Endodermal cell (in vitro differentiated cells): ENCODE results near the gene ANKK1. TPM values are rescaled to one million over a fixed set of nuclear protein-coding genes. Genes with fewer than 3 reads are reported as not detected.

Experiments
- DNase-seq: peaks from one replicate; pipeline ENCODE4 v3.0.0-alpha.2; 2017
- H3K27ac ChIP-seq: 2 replicates; pipeline ENCODE4 v1.5.1; 2013; ENCODE audit warnings: mild to moderate bottlenecking, low read depth, low read length, moderate library complexity
- H3K27me3 ChIP-seq: 2 replicates; pipeline ENCODE4 v1.6.1; 2013; ENCODE audit warnings: mild to moderate bottlenecking, low read length, moderate library complexity; ENCODE audit not compliant: insufficient read depth, control insufficient read depth, poor library complexity, severe bottlenecking
- H3K36me3 ChIP-seq: 2 replicates; pipeline ENCODE4 v1.7.0; 2013; ENCODE audit warnings: mild to moderate bottlenecking, low read length, moderate library complexity; ENCODE audit not compliant: control insufficient read depth, insufficient read depth
- H3K4me1 ChIP-seq: one replicate; pipeline ENCODE4 v1.7.0; 2013; ENCODE audit warnings: low read length; ENCODE audit not compliant: control insufficient read depth, insufficient read depth
- H3K4me3 ChIP-seq: 2 replicates; pipeline ENCODE4 v1.5.1; 2013; ENCODE audit warnings: mild to moderate bottlenecking, low read length, moderate library complexity
- H3K9ac ChIP-seq: 2 replicates; pipeline ENCODE4 v1.6.1; 2013; ENCODE audit warnings: mild to moderate bottlenecking, low read length, moderate library complexity; ENCODE audit not compliant: poor library complexity, severe bottlenecking; ENCODE audit errors: extremely low read depth
- H3K9me3 ChIP-seq: 2 replicates; pipeline ENCODE4 v1.6.1; 2013; ENCODE audit warnings: mild to moderate bottlenecking, low read length, moderate library complexity; ENCODE audit not compliant: control insufficient read depth
- H3K27ac Mint-ChIP-seq: 2 replicates; pipeline ENCODE4 v1.8.0; 2020; ENCODE audit warnings: mixed read lengths
- H3K27me3 Mint-ChIP-seq: 2 replicates; pipeline ENCODE4 v1.8.0; 2021; ENCODE audit warnings: mild to moderate bottlenecking, mixed read lengths; ENCODE audit not compliant: insufficient read depth
- H3K36me3 Mint-ChIP-seq: 2 replicates; pipeline ENCODE4 v1.8.0; 2020; ENCODE audit warnings: low read depth, mixed read lengths
- H3K4me1 Mint-ChIP-seq: 2 replicates; pipeline ENCODE4 v1.8.0; 2020; ENCODE audit warnings: mixed read lengths
- H3K4me3 Mint-ChIP-seq: 2 replicates; pipeline ENCODE4 v1.8.0; 2020; ENCODE audit warnings: mild to moderate bottlenecking, moderate library complexity, mixed read lengths
- H3K9me3 Mint-ChIP-seq: 2 replicates; pipeline ENCODE4 v1.8.0; 2020; ENCODE audit warnings: mild to moderate bottlenecking, mixed read lengths
- CTCF ChIP-seq: fragments of 200-600 bp; sonication (generic); conservative IDR thresholded peaks from 2 replicates; pipeline ENCODE4 v1.5.0; 2021; ENCODE audit warnings: antibody characterized with exemption, mild to moderate bottlenecking
- WGBS, 2 experiments: methylation state at CpG; one replicate each; pipeline versions ENCODE4 v1.1.5 to v1.1.7; 2013; ENCODE audit warnings: missing lambda C conversion rate in 2 of 2, mixed read lengths in 1 of 2; ENCODE audit not compliant: insufficient coverage in 1 of 2, insufficient read length in 1 of 2; 5-methylcytosine and 5-hydroxymethylcytosine counted together
- total RNA-seq, 2 donors: library from RNA; stranded (reverse); fragmentation: NEBNext Ultra II Directional in 1 of 2; extraction: Animal tissue kit (Norgen Biotek cat#: 25700) in 1 of 2; gene quantifications; 2 replicates in 1 of 2; 3 replicates in 1 of 2; pipeline ENCODE4 v1.2.1, GENCODE V29; 2021

The ANKK1 gene
- total RNA-seq, 2 donors from 2014 or later: not detected

DNA sequence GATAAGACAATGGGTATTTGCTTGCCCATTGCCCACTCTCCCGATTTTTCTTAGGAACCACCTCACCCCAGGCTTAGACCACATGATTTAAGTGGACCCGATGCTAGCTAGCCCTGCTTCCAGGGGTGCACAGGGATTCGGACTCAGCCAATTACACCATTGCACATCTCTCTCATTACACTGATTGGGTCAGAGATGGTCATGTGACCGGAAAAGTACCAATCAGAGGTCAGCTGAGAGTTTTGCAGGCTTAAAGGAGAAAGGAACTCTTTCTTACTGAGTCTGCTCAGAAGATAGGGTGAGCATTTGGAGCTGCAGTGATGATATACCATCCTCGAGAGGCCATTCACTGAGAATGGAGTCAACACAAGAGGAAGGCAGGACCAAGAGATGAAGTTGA is 12.2 kb upstream of the ANKK1 start:
- H3K36me3 Mint-ChIP-seq: no peaks in the 10 kb centered on the region

GRCh38 chr11:113376156-113376555 is 11.4 kb upstream of the ANKK1 start:
- Mint-ChIP-seq H3K4me1 (peaks cover 55% of the 10 kb centered on the region), H3K27ac (no peak overlapping the region), H3K27me3 (peaks cover 36% of the 10 kb centered on the region), H3K4me3 (no peak overlapping the region), H3K9me3 (peaks cover 6% of the 10 kb centered on the region), H3K36me3 (no peaks in the 10 kb centered on the region)
- WGBS, 2 experiments: 78 to 86% methylated on average over 1 to 3 of the region's 3 CpGs
- H3K9ac ChIP-seq: no peak overlapping the region
- H3K9me3 ChIP-seq: no peaks in the 10 kb centered on the region
- H3K4me3 ChIP-seq: no peak overlapping the region
- DNase-seq: no peak
- H3K4me1 ChIP-seq: peaks cover 22% of the 10 kb centered on the region
- no peaks in the 10 kb centered on the region for H3K36me3 ChIP-seq
- no peak overlapping the region for H3K27ac ChIP-seq
- H3K27me3 ChIP-seq: peaks cover 22% of the 10 kb centered on the region
- TF ChIP-seq CTCF: no peak

More for the DNA sequence above, 12.2 kb upstream of the ANKK1 start:
- Histone ChIP-seq H3K4me3 (no peak overlapping the region), H3K4me1 (peaks cover 24% of the 10 kb centered on the region), H3K27ac (no peak overlapping the region), H3K27me3 (peaks cover 25% of the 10 kb centered on the region), H3K9me3 (no peaks in the 10 kb centered on the region), H3K9ac (no peak overlapping the region), H3K36me3 (no peaks in the 10 kb centered on the region)
- no peak overlapping the region for H3K4me3 Mint-ChIP-seq
- TF ChIP-seq CTCF: no peak
- H3K4me1 Mint-ChIP-seq: peaks cover 61% of the 10 kb centered on the region
- H3K27me3 Mint-ChIP-seq: peaks cover 37% of the 10 kb centered on the region
- 90 to 95% methylated on average over 3 to 5 of the region's 5 CpGs for WGBS, 2 experiments
- peaks cover 4% of the 10 kb centered on the region for H3K9me3 Mint-ChIP-seq
- H3K27ac Mint-ChIP-seq: no peak overlapping the region
- DNase-seq: no peak

DNA sequence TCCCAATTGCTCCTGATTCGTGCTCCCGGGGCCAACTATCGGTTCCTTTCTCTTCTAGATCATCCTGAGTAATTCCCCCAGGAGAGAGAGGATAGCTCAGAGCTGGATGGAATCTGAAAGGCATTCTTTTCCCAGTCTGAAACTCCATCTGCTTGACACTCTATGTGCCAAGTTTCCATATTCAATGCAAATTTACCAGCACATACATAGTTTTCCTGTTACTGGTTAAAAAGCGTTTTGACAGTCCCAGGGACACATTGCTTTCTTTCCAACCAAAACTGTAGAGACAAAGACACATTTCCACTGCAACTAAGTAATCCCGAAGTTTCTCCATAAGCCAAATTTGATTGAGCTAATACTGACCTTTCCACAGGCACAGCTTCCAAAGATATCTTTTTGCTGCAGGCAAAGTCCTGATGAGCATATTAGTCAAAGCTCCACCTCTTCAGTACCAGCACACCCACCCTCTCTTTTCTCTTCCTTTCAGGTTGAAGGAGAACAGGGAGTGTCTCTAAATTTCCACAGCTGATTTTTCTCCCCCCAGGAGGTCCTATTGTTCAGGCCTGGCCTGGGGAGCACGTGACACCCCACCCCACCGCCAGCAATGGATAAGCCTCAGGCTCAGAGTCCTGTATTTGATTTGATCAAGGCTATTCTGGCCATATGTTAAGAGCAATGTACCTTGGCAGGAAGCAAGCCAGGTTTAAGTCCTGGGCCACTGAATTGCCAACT is 9.7 kb upstream of the ANKK1 start:
- Mint-ChIP-seq H3K27ac (no peak overlapping the region), H3K36me3 (no peaks in the 10 kb centered on the region), H3K9me3 (peaks cover 6% of the 10 kb centered on the region), H3K27me3 (peaks cover 34% of the 10 kb centered on the region), H3K4me1 (peaks cover 55% of the 10 kb centered on the region), H3K4me3 (peak overlapping the region; percentile 8)
- H3K4me3 ChIP-seq: peak overlapping the region; percentile 31
- H3K9me3 ChIP-seq: no peaks in the 10 kb centered on the region
- no peak overlapping the region for H3K9ac ChIP-seq
- TF ChIP-seq CTCF: no peak
- H3K27me3 ChIP-seq: peaks cover 15% of the 10 kb centered on the region
- 71 to 85% methylated on average over 5 to 7 of the region's 7 CpGs for WGBS, 2 experiments
- H3K27ac ChIP-seq: no peak overlapping the region
- H3K4me1 ChIP-seq: peaks cover 22% of the 10 kb centered on the region
- peak; percentile 66 for DNase-seq
- H3K36me3 ChIP-seq: no peaks in the 10 kb centered on the region
